HEK293 (cell line): ENCODE results near the gene CD164.

ENCODE experiments used
- CTCF ChIA-PET: fragments of 350-600 bp; formaldehyde crosslinking; extraction: SDS; loops from one replicate; lab custom pipeline; 2021; ENCODE audit warnings: antibody characterized with exemption; lab: Yijun Ruan, JAX
- POLR2A ChIA-PET: fragments of 300-600 bp; formaldehyde crosslinking; extraction: SDS; loops from one replicate; lab custom pipeline; 2020; ENCODE audit warnings: antibody characterized with exemption, inconsistent platforms; lab: Yijun Ruan, JAX
- H3K27ac ChIP-seq: fragments of 200-500 bp; sonication (Bioruptor generic); 2 replicates; pipeline ENCODE4 v1.5.1; 2014; ENCODE audit warnings: low read depth, low read length, control low read depth, inconsistent platforms; ENCODE audit errors: extremely low read depth
- H3K36me3 ChIP-seq, 2 experiments: fragments of 200-500 bp in 1 of 2; sonication (Bioruptor generic) in 1 of 2; 1 replicate in 1 of 2; 2 replicates in 1 of 2; pipeline ENCODE4 v1.5.1; 2014 to 2017; ENCODE audit warnings: inconsistent platforms in 2 of 2, low read length in 2 of 2; ENCODE audit not compliant: control insufficient read depth in 2 of 2, insufficient read depth in 1 of 2
- H3K4me1 ChIP-seq: fragments of 200-500 bp; sonication (Bioruptor generic); 2 replicates; pipeline ENCODE4 v1.5.1; 2014; ENCODE audit warnings: mild to moderate bottlenecking, low read length, inconsistent platforms; ENCODE audit not compliant: control insufficient read depth, insufficient read depth
- H3K4me3 ChIP-seq: 2 replicates; pipeline ENCODE4 v1.5.1; 2011; ENCODE audit warnings: low read depth, mild to moderate bottlenecking, control low read depth, low read length, moderate library complexity
- H3K9me3 ChIP-seq: fragments of 200-500 bp; sonication (Bioruptor generic); 2 replicates; pipeline ENCODE4 v1.5.1; 2014; ENCODE audit warnings: low read depth, low read length, inconsistent platforms; ENCODE audit not compliant: control insufficient read depth, insufficient read depth
- AEBP2 ChIP-seq: fragments of 450-650 bp; formaldehyde crosslinking; IDR thresholded peaks from 2 replicates; pipeline ENCODE4 v1.5.1; 2016; ENCODE audit warnings: missing biosample characterization, missing genetic modification characterization, borderline replicate concordance
- BCL11B ChIP-seq: fragments of 450-650 bp; formaldehyde crosslinking; IDR thresholded peaks from 2 replicates; pipeline ENCODE4 v1.5.1; 2016; ENCODE audit warnings: low read depth, missing biosample characterization, missing genetic modification characterization
- HOXA7 ChIP-seq: sonication (generic); formaldehyde crosslinking; IDR thresholded peaks from 2 replicates; pipeline ENCODE4 v1.8.1; 2022; ENCODE audit warnings: missing genetic modification reagents, borderline replicate concordance
- HOXC10 ChIP-seq: sonication (generic); formaldehyde crosslinking; IDR thresholded peaks from 2 replicates; pipeline ENCODE4 v1.8.1; 2023; ENCODE audit warnings: mild to moderate bottlenecking, missing genetic modification reagents
- KLF1 ChIP-seq: fragments of 450-650 bp; formaldehyde crosslinking; IDR thresholded peaks from 2 replicates; pipeline ENCODE4 v1.5.1; 2016; ENCODE audit warnings: missing biosample characterization, missing genetic modification characterization
- KLF10 ChIP-seq: fragments of 450-650 bp; IDR thresholded peaks from 2 replicates; pipeline ENCODE4 v1.5.1; 2018; ENCODE audit warnings: missing biosample characterization, mild to moderate bottlenecking, missing genetic modification characterization
- REST ChIP-seq: fragments of 450-650 bp; formaldehyde crosslinking; IDR thresholded peaks from 2 replicates; pipeline ENCODE4 v1.5.1; 2016; ENCODE audit warnings: missing biosample characterization, missing genetic modification characterization
- SCRT1 ChIP-seq: fragments of 450-650 bp; formaldehyde crosslinking; IDR thresholded peaks from 2 replicates; pipeline ENCODE4 v1.5.1; 2016; ENCODE audit warnings: missing biosample characterization, missing genetic modification characterization, borderline replicate concordance
- ZBTB10 ChIP-seq: fragments of 450-650 bp; formaldehyde crosslinking; IDR thresholded peaks from 2 replicates; pipeline ENCODE4 v1.5.1; 2016; ENCODE audit warnings: missing biosample characterization, missing genetic modification characterization
- ZBTB7A ChIP-seq: fragments of 450-650 bp; formaldehyde crosslinking; IDR thresholded peaks from 2 replicates; pipeline ENCODE4 v1.5.1; 2016; ENCODE audit warnings: low read depth, missing biosample characterization, missing genetic modification characterization
- ZEB2 ChIP-seq: fragments of 450-650 bp; formaldehyde crosslinking; IDR thresholded peaks from 2 replicates; pipeline ENCODE4 v1.5.1; 2016; ENCODE audit warnings: missing biosample characterization, missing genetic modification characterization
- ZIC2 ChIP-seq: fragments of 450-650 bp; formaldehyde crosslinking; IDR thresholded peaks from 2 replicates; pipeline ENCODE4 v1.5.1; 2016; ENCODE audit warnings: missing biosample characterization, missing genetic modification characterization
- ZNF16 ChIP-seq: fragments of 450-650 bp; formaldehyde crosslinking; IDR thresholded peaks from 2 replicates; pipeline ENCODE4 v1.5.1; 2016; ENCODE audit warnings: low read depth, missing biosample characterization, missing genetic modification characterization
- ZNF274 ChIP-seq, 2 experiments: fragments of 200-500 bp in 1 of 2; fragments of 450-650 bp in 1 of 2; sonication (Bioruptor generic) in 1 of 2; formaldehyde crosslinking in 1 of 2; IDR thresholded peaks; 2 replicates each; pipeline versions ENCODE4 v1.5.1 to v1.6.1; 2014 to 2016; ENCODE audit warnings: borderline replicate concordance in 1 of 2, inconsistent platforms in 1 of 2, low read length in 1 of 2, missing biosample characterization in 1 of 2, missing genetic modification characterization in 1 of 2
- ZNF362 ChIP-seq: fragments of 450-650 bp; formaldehyde crosslinking; IDR thresholded peaks from 2 replicates; pipeline ENCODE4 v1.5.1; 2016; ENCODE audit warnings: missing biosample characterization, missing genetic modification characterization
- ZNF48 ChIP-seq: fragments of 450-650 bp; formaldehyde crosslinking; IDR thresholded peaks from 2 replicates; pipeline ENCODE4 v1.5.1; 2016; ENCODE audit warnings: missing biosample characterization, missing genetic modification characterization
- ZNF530 ChIP-seq: fragments of 450-650 bp; formaldehyde crosslinking; IDR thresholded peaks from 2 replicates; pipeline ENCODE4 v1.5.1; 2016; ENCODE audit warnings: low read depth, missing biosample characterization, missing genetic modification characterization
- ZNF555 ChIP-seq: fragments of 450-650 bp; formaldehyde crosslinking; conservative IDR thresholded peaks from 2 replicates; pipeline ENCODE4 v1.5.1; 2017; ENCODE audit warnings: missing biosample characterization, mild to moderate bottlenecking, missing genetic modification characterization, inconsistent platforms
- ZNF707 ChIP-seq: fragments of 450-650 bp; formaldehyde crosslinking; IDR thresholded peaks from 2 replicates; pipeline ENCODE4 v1.5.1; 2016; ENCODE audit warnings: missing biosample characterization, missing genetic modification characterization
- ZNF791 ChIP-seq: fragments of 450-650 bp; formaldehyde crosslinking; IDR thresholded peaks from 2 replicates; pipeline ENCODE4 v1.5.1; 2016; ENCODE audit warnings: missing biosample characterization, missing genetic modification characterization
- ZNF843 ChIP-seq: fragments of 450-650 bp; formaldehyde crosslinking; IDR thresholded peaks from 2 replicates; pipeline ENCODE4 v1.5.1; 2016; ENCODE audit warnings: missing biosample characterization, missing genetic modification characterization
- ZXDB ChIP-seq: fragments of 450-650 bp; formaldehyde crosslinking; IDR thresholded peaks from 2 replicates; pipeline ENCODE4 v1.5.1; 2016; ENCODE audit warnings: missing biosample characterization, missing genetic modification characterization
- TF ChIP-seq, protein P1 (sequence below): fragments of 450-650 bp; formaldehyde crosslinking; IDR thresholded peaks from 2 replicates; pipeline ENCODE4 v1.5.1; 2017; ENCODE audit warnings: missing biosample characterization, missing genetic modification characterization
- TF ChIP-seq, protein P2 (sequence below): fragments of 450-650 bp; formaldehyde crosslinking; IDR thresholded peaks from 2 replicates; pipeline ENCODE4 v1.5.1; 2017; ENCODE audit warnings: missing biosample characterization, missing genetic modification characterization

CD164 gene

DNA sequence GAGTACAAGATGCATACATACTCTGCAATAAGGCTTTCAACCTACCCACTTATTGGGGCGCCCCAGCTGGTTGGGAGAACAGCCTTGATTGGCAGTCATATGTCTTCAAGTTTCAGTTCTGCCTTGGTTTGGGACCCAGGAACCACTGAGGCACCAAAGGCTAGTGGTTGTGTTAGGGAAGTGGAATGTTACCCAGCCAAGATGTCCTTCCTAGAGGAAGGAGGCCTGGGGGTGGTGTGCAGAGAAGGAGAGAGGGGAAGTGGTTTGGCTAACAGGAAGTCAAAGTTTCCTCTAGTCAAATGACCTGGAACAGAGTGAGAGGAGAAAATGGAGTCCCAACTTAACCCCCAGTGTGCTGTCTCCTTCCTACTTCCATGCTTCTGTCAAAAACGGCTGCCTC is 59.4 kb downstream of the CD164 start:
- H3K4me1 ChIP-seq, result no peaks in the 10 kb centered on the region
- H3K27ac ChIP-seq, result no peak overlapping the region
- no peaks in the 10 kb centered on the region for H3K9me3 ChIP-seq
- ChIA-PET POLR2A (no interaction called here), CTCF (interaction anchor here (0.8 kb wide), 1 partner anchor 60 kb away, joined by 4 read pairs; the partner anchor contains the start of gene CD164)
- TF ChIP-seq ZNF843 (tag by site-specific recombination), result no peak
- TF ChIP-seq ZNF362 (tag by site-specific recombination), result no peak
- TF ChIP-seq SCRT1 (tag by site-specific recombination), result no peak
- TF ChIP-seq ZNF48 (tag by site-specific recombination), result no peak
- TF ChIP-seq, protein P1, sequence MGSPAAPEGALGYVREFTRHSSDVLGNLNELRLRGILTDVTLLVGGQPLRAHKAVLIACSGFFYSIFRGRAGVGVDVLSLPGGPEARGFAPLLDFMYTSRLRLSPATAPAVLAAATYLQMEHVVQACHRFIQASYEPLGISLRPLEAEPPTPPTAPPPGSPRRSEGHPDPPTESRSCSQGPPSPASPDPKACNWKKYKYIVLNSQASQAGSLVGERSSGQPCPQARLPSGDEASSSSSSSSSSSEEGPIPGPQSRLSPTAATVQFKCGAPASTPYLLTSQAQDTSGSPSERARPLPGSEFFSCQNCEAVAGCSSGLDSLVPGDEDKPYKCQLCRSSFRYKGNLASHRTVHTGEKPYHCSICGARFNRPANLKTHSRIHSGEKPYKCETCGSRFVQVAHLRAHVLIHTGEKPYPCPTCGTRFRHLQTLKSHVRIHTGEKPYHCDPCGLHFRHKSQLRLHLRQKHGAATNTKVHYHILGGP (tag by site-specific recombination), result no peak
- H3K36me3 ChIP-seq, result no peaks in the 10 kb centered on the region
- no peak overlapping the region for H3K4me3 ChIP-seq

DNA sequence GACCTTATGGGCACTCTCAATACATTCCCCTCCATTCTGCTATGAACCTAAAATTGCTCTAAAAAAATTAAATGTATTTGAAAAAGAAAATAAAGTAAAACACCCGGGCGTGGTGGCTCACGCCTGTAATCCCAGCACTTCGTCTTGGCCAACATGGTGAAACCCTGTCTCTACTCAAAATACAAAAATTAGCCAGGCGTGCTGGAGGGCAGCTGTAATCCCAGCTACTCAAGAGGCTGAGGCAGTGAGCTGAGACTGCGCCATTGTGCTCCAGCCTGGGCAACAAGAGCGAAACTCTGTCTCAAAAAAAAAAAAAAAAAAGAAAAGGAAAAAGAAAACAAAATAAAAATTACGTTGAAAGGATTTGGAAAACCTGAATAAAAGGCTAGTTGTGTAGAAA is 60.5 kb downstream of the CD164 start:
- no peak overlapping the region for H3K4me3 ChIP-seq
- no peak overlapping the region for H3K27ac ChIP-seq
- CTCF ChIA-PET, result interaction anchor here (0.9 kb wide), 1 partner anchor 62 kb away, joined by 3 read pairs; no protein-coding TSS in a partner anchor
- TF ChIP-seq HOXC10 (no peak), ZNF843 (tag by site-specific recombination) (no peak), ZIC2 (tag by site-specific recombination) (no peak), ZNF555 (tag by site-specific recombination) (no peak), ZBTB10 (no peak), ZBTB7A (no peak), HOXA7 (CRISPR knock-in tag) (no peak), ZNF530 (tag by site-specific recombination) (no peak), KLF1 (tag by site-specific recombination) (no peak), KLF10 (tag by site-specific recombination) (no peak), ZNF791 (tag by site-specific recombination) (no peak), ZXDB (tag by site-specific recombination) (no peak), ZNF707 (tag by site-specific recombination) (no peak), AEBP2 (tag by site-specific recombination) (no peak), BCL11B (tag by site-specific recombination) (no peak), ZNF16 (no peak), REST (tag by site-specific recombination) (no peak), ZEB2 (tag by site-specific recombination) (no peak), ZNF274 (IDR thresholded peaks at IDR 0.05; ENCODE audit: low read length) (no peak), ZNF274 (tag by site-specific recombination; IDR thresholded peaks at IDR 0.05; ENCODE audit: borderline replicate concordance) (no peak)
- TF ChIP-seq, protein P2, sequence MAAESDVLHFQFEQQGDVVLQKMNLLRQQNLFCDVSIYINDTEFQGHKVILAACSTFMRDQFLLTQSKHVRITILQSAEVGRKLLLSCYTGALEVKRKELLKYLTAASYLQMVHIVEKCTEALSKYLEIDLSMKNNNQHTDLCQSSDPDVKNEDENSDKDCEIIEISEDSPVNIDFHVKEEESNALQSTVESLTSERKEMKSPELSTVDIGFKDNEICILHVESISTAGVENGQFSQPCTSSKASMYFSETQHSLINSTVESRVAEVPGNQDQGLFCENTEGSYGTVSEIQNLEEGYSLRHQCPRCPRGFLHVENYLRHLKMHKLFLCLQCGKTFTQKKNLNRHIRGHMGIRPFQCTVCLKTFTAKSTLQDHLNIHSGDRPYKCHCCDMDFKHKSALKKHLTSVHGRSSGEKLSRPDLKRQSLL (tag by site-specific recombination), result no peak
- TF ChIP-seq, all 188 proteins: peak for 0
- H3K36me3 ChIP-seq, result no peaks in the 10 kb centered on the region
- no peaks in the 10 kb centered on the region for H3K4me1 ChIP-seq
- H3K9me3 ChIP-seq, result no peaks in the 10 kb centered on the region
- POLR2A ChIA-PET, result no interaction called here
